Rectal smooth muscle tissue (tissue), 1 donor: ENCODE results near the gene CASR.

Experiments used
- H3K27ac ChIP-seq: one replicate; pipeline ENCODE4 v1.7.0; 2013; ENCODE audit warnings: low read depth, low read length, inconsistent platforms
- H3K27me3 ChIP-seq: one replicate; pipeline ENCODE4 v1.7.0; 2013; ENCODE audit warnings: low read length; ENCODE audit not compliant: control insufficient read depth, insufficient read depth
- H3K36me3 ChIP-seq: one replicate; pipeline ENCODE4 v1.7.0; 2013; ENCODE audit warnings: low read length; ENCODE audit not compliant: control insufficient read depth, insufficient read depth
- H3K4me1 ChIP-seq: one replicate; pipeline ENCODE4 v1.7.0; 2013; ENCODE audit warnings: low read length; ENCODE audit not compliant: control insufficient read depth, insufficient read depth
- H3K4me3 ChIP-seq: one replicate; pipeline ENCODE4 v1.7.0; 2013; ENCODE audit warnings: low read length
- H3K9ac ChIP-seq: one replicate; pipeline ENCODE4 v1.7.0; 2013; ENCODE audit warnings: low read length

CASR gene

DNA sequence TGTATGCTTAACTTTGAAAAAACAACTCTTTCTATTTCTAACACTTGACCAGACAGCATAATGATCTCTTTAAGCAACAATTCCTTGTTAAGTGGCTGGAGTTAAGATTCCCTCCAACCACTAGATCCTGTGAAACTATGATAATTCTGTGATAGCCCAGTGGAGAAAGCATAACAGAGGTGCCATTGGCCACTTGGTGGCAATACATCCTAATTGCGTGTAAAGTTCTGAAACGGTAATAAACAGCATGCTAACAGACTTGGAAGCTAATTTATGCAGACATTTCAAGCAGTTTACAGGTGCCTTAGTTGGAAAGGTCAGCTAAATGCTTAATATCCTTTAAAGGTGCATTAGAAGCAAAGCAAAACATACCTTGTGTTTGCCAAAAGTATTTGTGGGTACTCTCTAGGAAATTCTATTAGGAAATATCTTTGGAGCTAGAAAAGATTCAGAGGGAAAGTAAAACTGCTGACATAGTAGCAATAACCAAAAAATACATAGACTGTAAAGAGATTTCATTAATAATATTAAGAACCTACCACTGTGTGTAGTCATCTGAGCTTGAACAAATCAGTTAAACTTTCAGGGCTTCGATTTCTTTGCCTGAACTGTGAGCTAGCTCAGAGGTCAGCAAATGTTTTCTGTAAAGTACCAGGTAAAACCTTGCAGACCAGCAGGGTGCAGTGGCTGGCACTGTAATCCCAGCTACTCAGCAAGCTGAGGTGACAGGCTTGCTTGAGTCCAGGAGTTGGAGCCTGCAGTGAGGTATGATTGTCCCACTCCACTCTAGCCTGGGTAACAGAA lies 122.6 kb downstream of the CASR start:
- no peak overlapping the region for H3K9ac ChIP-seq
- H3K27ac ChIP-seq: no peak overlapping the region
- no peak overlapping the region for H3K4me3 ChIP-seq
- H3K36me3 ChIP-seq: no peaks in the 10 kb centered on the region
- H3K4me1 ChIP-seq: no peaks in the 10 kb centered on the region
- no peaks in the 10 kb centered on the region for H3K27me3 ChIP-seq

- no peaks in the 10 kb centered on the region for H3K36me3 ChIP-seq
- H3K4me1 ChIP-seq: no peaks in the 10 kb centered on the region
- H3K4me3 ChIP-seq: no peak overlapping the region
- H3K9ac ChIP-seq: no peak overlapping the region
- H3K27ac ChIP-seq: no peak overlapping the region
- no peaks in the 10 kb centered on the region for H3K27me3 ChIP-seq
Measured at GRCh38 chr3:122306622-122306953, 123.1 kb downstream of the CASR start.

DNA sequence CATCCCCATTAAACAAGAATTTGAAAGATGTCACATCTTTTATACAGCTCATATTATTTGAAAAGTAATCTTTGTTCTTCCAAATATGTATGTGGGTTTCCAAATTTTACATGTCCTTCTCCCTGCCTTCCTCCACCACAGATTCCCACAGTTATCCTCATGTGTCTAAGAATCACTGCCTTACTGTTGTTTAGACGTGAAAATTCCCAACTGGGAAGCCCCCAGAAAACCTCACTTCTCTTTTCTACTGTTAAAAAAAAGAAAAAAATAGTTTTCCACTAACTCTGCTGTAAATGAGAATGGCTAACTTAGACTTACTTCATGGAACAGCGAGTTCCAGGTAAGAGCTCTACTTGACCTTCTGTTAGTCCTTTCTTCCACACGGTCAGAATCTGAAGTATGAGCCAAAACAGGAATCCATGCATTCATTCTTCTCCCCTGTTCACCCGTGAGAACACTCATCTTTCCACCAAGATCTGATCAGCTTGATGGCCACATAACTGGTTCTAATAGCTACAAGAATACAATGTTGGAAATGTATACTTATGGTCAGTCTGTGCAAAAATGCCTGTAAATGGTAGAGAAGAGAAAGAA lies 123.7 kb downstream of the CASR start:
- Histone ChIP-seq H3K4me3 (no peak overlapping the region), H3K4me1 (no peaks in the 10 kb centered on the region), H3K27ac (no peak overlapping the region), H3K27me3 (no peaks in the 10 kb centered on the region), H3K9ac (no peak overlapping the region), H3K36me3 (no peaks in the 10 kb centered on the region)

GRCh38 chr3:122307976-122308375 lies 124.5 kb downstream of the CASR start:
- H3K27me3 ChIP-seq: no peaks in the 10 kb centered on the region
- H3K36me3 ChIP-seq: no peaks in the 10 kb centered on the region
- no peak overlapping the region for H3K27ac ChIP-seq
- no peak overlapping the region for H3K4me3 ChIP-seq
- no peaks in the 10 kb centered on the region for H3K4me1 ChIP-seq
- H3K9ac ChIP-seq: no peak overlapping the region

DNA sequence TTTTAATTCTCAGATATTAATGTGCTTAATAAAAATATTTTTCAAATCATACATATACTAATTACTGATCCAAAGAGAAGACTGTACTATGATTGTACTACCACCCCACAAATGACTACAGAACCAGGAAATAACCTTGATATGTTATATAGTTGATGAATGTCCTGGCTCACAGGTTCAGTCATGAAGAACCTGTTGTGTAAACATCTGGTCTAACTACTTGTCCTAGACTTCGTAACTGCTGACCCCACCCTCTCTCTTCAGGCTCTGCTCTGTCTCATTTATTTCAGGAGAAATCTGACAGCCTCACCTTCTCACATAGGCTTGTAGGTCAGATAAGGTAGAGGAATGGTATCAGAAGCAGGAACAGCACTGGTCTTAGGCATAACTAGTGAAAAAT lies 126.9 kb downstream of the CASR start:
- Histone ChIP-seq H3K4me1 (no peaks in the 10 kb centered on the region), H3K27ac (no peak overlapping the region), H3K27me3 (no peaks in the 10 kb centered on the region), H3K9ac (no peak overlapping the region), H3K4me3 (no peak overlapping the region), H3K36me3 (no peaks in the 10 kb centered on the region)

DNA sequence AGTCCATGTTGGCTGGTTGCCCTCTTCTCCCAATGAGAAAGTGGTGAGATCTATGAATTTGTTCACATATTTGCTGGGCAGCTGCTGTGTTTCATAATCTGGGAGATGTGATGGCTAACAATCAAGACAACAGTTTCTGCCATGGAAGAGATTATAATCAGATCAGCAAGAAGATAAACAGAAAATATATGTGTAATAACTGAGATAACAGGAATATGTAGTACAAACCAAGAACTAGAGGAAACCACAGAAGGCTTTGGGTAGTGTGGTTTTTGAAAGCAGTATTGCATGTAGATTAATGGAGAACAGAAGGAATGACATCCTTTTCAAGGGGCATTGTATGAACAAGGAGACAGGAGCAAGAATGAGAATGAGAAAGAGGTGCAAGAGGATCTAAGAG lies 129.4 kb downstream of the CASR start:
- Histone ChIP-seq H3K27ac (no peak overlapping the region), H3K4me1 (no peaks in the 10 kb centered on the region), H3K27me3 (no peaks in the 10 kb centered on the region), H3K4me3 (no peak overlapping the region), H3K36me3 (no peaks in the 10 kb centered on the region), H3K9ac (no peak overlapping the region)

GRCh38 chr3:122313281-122313680 lies 129.8 kb downstream of the CASR start:
- Histone ChIP-seq H3K27ac (no peak overlapping the region), H3K4me1 (no peaks in the 10 kb centered on the region), H3K9ac (no peak overlapping the region), H3K4me3 (no peak overlapping the region), H3K27me3 (no peaks in the 10 kb centered on the region), H3K36me3 (no peaks in the 10 kb centered on the region)

DNA sequence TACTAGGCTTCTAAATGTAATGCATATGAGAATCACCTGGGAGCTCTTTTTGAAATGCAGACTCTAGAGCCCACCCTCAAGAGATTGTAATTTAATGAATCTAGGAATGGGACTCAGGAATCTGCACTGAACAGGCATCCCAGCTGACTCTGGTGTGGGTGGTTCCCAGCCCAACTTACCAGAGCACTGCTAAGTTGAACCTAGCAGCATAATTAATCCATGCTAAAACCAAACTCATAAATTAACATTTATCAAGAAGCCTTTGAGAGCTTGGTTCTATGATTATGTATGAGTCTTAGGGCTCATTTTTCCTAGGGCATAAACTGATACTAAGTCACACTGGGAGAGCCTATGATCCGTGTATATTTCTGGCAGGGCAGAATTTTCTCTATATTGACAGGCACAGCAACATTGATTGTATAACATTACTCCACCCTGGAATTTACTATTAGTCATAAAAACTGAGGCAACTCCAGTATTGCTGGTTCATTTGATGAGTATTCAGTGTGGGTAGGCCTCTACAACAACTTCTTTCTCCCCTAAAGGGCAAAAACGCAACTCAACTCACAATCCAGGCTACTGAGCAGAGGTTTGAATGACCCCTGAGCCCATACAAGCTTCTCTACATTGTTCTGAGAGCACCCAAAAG lies 130.9 kb downstream of the CASR start:
- no peaks in the 10 kb centered on the region for H3K4me1 ChIP-seq
- no peaks in the 10 kb centered on the region for H3K36me3 ChIP-seq
- no peak overlapping the region for H3K9ac ChIP-seq
- no peaks in the 10 kb centered on the region for H3K27me3 ChIP-seq
- no peak overlapping the region for H3K27ac ChIP-seq
- no peak overlapping the region for H3K4me3 ChIP-seq

GRCh38 chr3:122315619-122316018 lies 132.2 kb downstream of the CASR start:
- Histone ChIP-seq H3K27ac (no peak overlapping the region), H3K9ac (no peak overlapping the region), H3K4me1 (no peaks in the 10 kb centered on the region), H3K36me3 (no peaks in the 10 kb centered on the region), H3K27me3 (no peaks in the 10 kb centered on the region), H3K4me3 (no peak overlapping the region)

DNA sequence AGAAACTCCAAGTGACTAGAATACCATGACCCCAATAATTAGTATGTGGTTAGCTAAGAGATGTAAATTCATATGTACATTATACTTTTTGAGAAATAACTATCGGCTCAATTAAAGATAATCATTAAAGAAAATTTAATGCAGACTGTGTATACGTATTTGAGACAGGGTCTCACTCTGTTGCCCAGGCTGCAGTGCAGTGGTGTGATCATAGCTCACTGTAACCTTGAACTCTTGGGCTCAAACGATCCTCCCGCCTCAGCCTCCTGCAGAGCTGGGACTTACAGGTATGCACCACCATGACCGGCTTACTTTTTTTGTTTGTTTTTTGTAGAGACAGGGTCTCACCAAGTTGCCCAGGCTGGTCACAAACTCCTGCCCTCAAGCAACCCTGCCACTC lies 132.9 kb downstream of the CASR start:
- Histone ChIP-seq H3K4me1 (no peaks in the 10 kb centered on the region), H3K27me3 (no peaks in the 10 kb centered on the region), H3K27ac (no peak overlapping the region), H3K36me3 (no peaks in the 10 kb centered on the region), H3K4me3 (no peak overlapping the region), H3K9ac (no peak overlapping the region)

- Histone ChIP-seq H3K9ac (no peak overlapping the region), H3K4me1 (no peaks in the 10 kb centered on the region), H3K36me3 (no peaks in the 10 kb centered on the region), H3K4me3 (no peak overlapping the region), H3K27me3 (no peaks in the 10 kb centered on the region), H3K27ac (no peak overlapping the region)
Measured at GRCh38 chr3:122318620-122319019, 135.2 kb downstream of the CASR start.

- H3K4me1 ChIP-seq: no peaks in the 10 kb centered on the region
- no peak overlapping the region for H3K27ac ChIP-seq
Measured at GRCh38 chr3:122322095-122323075, 138.9 kb downstream of the CASR start.

More at GRCh38 chr3:122322095-122323075, 138.9 kb downstream of the CASR start:
- H3K36me3 ChIP-seq: no peaks in the 10 kb centered on the region
- no peak overlapping the region for H3K9ac ChIP-seq
- no peaks in the 10 kb centered on the region for H3K27me3 ChIP-seq
- no peak overlapping the region for H3K4me3 ChIP-seq
